Esophagus (tissue), 2 donors: ENCODE results near the gene FXYD4. TPM values are rescaled to one million over a fixed set of nuclear protein-coding genes. Genes with fewer than 3 reads are reported as not detected.

Experiments used
- H3K27ac ChIP-seq, 2 donors: one replicate each; pipeline ENCODE4 v1.5.1; 2013; ENCODE audit warnings: low read depth in 2 of 2, mild to moderate bottlenecking in 2 of 2, inconsistent platforms in 1 of 2, low read length in 1 of 2, moderate library complexity in 1 of 2
- H3K27me3 ChIP-seq, 2 donors: one replicate each; pipeline ENCODE4 v1.6.1; 2013; ENCODE audit warnings: low read length in 2 of 2, control low read depth in 1 of 2, mild to moderate bottlenecking in 1 of 2; ENCODE audit not compliant: insufficient read depth in 2 of 2, control insufficient read depth in 1 of 2
- H3K36me3 ChIP-seq, 2 donors: one replicate each; pipeline ENCODE4 v1.6.1; 2013; ENCODE audit warnings: low read length in 1 of 2; ENCODE audit not compliant: control insufficient read depth in 2 of 2, insufficient read depth in 2 of 2
- H3K4me1 ChIP-seq, 2 donors: one replicate each; pipeline ENCODE4 v1.6.1; 2013; ENCODE audit warnings: low read length in 1 of 2; ENCODE audit not compliant: control insufficient read depth in 2 of 2, insufficient read depth in 2 of 2
- H3K4me3 ChIP-seq, 2 donors: one replicate each; pipeline ENCODE4 v1.5.1; 2013; ENCODE audit warnings: low read length in 2 of 2, mild to moderate bottlenecking in 2 of 2, low read depth in 1 of 2, moderate library complexity in 1 of 2
- H3K9me3 ChIP-seq, 2 donors: one replicate each; pipeline ENCODE4 v1.6.1; 2013; ENCODE audit warnings: mild to moderate bottlenecking in 2 of 2, low read depth in 1 of 2, low read length in 1 of 2, moderate library complexity in 1 of 2; ENCODE audit not compliant: control insufficient read depth in 2 of 2, insufficient read depth in 1 of 2
- WGBS, 2 donors: extraction: QIAGEN DNeasy Blood & Tissue Kit; methylation state at CpG; one replicate each; pipeline ENCODE4 v1.1.7; 2013; 5-methylcytosine and 5-hydroxymethylcytosine counted together
- polyA plus RNA-seq, 2 donors: library from polyadenylated mRNA; stranded (reverse); fragments of 200-250 nt; gene quantifications; one replicate each; pipeline ENCODE4 v1.2.3, GENCODE V29; 2013
- donor health status: healthy with polysubstance abuse.
- donor health status: Bipolar disorder and iron deficiency.

Gene FXYD4
- polyA plus RNA-seq, 2 donors, result not detected

DNA sequence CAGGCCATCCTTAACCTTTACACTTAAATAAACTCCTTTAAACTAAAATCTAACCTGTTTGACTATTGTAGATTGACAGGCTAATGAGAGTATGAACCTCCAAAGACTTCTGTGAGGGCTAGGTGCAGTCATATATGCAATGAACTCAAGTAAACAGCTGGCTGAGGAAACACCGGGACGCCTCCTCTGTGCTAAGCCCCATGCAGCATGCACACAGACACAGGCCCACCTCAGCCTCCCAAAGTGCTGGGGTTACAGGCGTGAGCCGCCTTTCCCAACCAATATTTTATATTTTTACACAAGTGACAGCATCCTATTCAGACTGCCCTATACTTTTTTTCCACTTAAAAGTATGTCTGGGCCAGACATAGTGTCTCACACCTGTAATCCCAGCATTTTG lies 1.5 kb upstream of the FXYD4 start:
- no peak overlapping the region for H3K27ac ChIP-seq
- H3K9me3 ChIP-seq, result no peaks in the 10 kb centered on the region
- no peaks in the 10 kb centered on the region for H3K27me3 ChIP-seq
- H3K36me3 ChIP-seq, result no peaks in the 10 kb centered on the region
- H3K4me1 ChIP-seq, result no peaks in the 10 kb centered on the region
- no peak overlapping the region for H3K4me3 ChIP-seq
- WGBS, 2 donors, result 93 to 98% methylated on average over 4 of the region's 4 CpGs

DNA sequence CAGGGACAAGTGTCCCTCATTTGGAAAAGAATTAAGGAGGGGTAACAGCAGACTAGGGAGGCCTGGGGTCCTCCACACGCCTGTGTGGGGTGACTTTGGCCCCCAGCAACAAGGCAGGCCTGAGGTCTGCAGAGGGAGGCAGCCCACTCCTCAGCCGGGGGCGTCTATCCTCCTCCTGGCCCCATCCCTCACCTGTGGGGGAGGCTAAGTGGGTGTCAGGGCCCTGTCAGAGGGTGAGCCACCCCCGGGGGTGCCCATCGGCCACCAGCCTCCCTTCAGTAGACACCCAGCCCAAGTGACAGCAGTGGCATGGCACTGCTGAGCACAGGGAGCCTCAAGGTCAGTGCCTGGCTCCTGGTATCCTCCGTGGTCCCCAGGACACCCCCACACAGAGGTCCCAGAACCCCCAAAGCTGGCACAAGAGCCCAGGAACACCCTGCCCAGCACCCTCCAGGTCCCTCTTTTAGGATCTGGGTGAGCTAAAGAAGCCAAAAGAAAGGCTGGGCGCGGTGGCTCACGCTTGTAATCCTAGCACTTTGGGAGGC lies 693 bp upstream of the FXYD4 start:
- no peaks in the 10 kb centered on the region for H3K27me3 ChIP-seq
- H3K4me1 ChIP-seq, result no peaks in the 10 kb centered on the region
- H3K36me3 ChIP-seq, result no peaks in the 10 kb centered on the region
- H3K4me3 ChIP-seq, result no peak overlapping the region
- no peak overlapping the region for H3K27ac ChIP-seq
- WGBS, 2 donors, result 85 to 87% methylated on average over 9 of the region's 9 CpGs
- H3K9me3 ChIP-seq, result no peaks in the 10 kb centered on the region

DNA sequence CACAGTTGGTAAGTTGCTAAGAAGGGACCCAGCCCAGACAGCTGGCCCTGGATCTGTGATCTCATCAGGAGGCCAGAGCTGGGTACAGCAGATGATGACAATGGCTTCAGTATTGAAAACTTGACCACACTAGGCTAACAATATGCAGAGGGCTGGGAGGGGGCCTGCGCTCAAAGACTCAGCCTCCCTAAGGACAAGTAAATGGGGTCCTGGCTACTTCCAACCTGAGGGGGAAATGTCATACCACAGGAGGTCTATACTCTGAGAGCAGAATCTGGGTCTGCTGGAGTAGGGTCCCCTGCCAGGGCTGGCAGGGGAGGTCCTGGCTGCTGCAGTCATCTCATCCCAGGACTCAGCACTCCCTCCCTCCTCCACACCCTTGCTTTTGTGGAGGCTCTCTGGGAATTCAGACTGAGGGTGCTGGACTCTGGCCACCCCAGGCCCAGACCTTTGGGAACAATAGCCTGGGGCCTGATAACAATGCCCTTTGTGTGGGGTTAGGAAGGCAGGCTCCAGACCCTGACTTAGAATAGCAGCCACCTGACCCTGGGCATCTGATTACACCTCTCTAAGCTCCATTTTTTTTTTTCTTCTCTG lies 1.4 kb downstream of the FXYD4 start:
- H3K4me1 ChIP-seq, result no peaks in the 10 kb centered on the region
- no peaks in the 10 kb centered on the region for H3K9me3 ChIP-seq
- no peak overlapping the region for H3K27ac ChIP-seq
- 96 to 100% methylated on average over 1 of the region's 1 CpG for WGBS, 2 donors
- H3K36me3 ChIP-seq, result no peaks in the 10 kb centered on the region
- no peak overlapping the region for H3K4me3 ChIP-seq
- no peaks in the 10 kb centered on the region for H3K27me3 ChIP-seq

DNA sequence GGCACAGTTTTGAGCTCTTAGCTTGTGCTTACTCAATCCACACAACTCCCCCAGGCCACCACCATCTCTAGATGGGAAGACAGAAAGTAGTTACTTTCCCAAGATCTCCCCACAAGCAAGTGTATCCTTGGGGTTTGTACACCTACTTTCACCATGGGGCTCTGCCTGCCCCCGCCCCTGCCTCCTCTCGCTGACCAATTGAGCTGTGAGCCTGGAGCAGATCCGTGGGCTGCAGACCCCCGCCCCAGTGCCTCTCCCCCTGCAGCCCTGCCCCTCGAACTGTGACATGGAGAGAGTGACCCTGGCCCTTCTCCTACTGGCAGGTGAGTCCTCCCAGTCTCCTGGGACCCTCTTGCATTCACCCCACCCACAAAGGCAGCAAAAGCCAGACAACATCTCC lies 2.0 kb downstream of the FXYD4 start:
- no peak overlapping the region for H3K27ac ChIP-seq
- no peaks in the 10 kb centered on the region for H3K4me1 ChIP-seq
- no peaks in the 10 kb centered on the region for H3K27me3 ChIP-seq
- H3K9me3 ChIP-seq, result no peaks in the 10 kb centered on the region
- no peak overlapping the region for H3K4me3 ChIP-seq
- WGBS, 2 donors, result 74 to 88% methylated on average over 5 of the region's 5 CpGs
- no peaks in the 10 kb centered on the region for H3K36me3 ChIP-seq

DNA sequence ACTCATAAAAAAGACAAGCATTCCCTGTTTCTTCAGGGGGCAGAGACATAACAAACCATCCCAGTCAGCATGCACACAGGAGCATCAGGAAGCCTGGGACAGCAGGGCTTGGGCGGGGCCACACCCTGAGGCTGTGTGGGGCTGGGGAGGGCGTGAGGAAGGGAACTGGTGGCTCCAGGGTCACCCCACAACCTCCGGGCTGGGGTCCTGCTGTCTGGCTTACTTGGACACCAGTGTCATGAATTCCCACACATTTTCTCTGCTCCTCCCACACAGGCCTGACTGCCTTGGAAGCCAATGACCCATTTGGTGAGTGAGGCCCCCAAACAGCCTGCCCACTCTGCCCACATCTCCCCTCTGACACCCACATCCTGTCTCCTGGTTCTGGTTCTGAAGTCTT lies 2.8 kb downstream of the FXYD4 start:
- Histone ChIP-seq H3K4me1 (no peaks in the 10 kb centered on the region), H3K36me3 (no peaks in the 10 kb centered on the region), H3K4me3 (no peak overlapping the region), H3K9me3 (no peaks in the 10 kb centered on the region), H3K27ac (no peak overlapping the region), H3K27me3 (no peaks in the 10 kb centered on the region)
- WGBS, 2 donors, result 79 to 83% methylated on average over 3 of the region's 3 CpGs

DNA sequence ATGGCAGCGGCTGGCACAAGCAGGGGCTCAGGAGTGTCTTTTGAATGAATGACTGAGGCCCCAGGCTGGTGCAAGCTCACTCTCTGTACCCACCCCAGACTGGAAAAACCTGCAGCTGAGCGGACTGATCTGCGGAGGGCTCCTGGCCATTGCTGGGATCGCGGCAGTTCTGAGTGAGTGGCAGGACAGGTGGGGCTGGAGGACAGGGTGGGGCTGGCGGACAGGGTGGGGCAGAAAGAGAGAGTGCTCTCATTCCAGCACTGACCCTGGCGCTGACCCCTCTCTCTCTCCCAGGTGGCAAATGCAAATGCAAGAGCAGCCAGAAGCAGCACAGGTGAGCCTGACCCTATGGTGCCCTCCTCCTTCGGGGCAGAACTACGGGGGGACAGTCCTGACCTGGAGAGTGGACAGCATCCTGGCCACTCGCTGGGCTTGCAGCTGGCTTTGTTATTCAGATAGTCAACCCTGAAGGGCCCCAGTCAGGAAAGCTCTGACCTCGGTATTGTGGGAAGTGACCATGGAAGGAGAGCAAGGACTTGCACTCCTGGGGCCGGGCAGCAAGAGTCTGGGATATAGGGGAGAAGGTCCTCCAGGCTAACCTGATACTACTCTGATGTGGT lies 4.1 kb downstream of the FXYD4 start:
- H3K4me3 ChIP-seq, result no peak overlapping the region
- H3K27me3 ChIP-seq, result no peaks in the 10 kb centered on the region
- H3K36me3 ChIP-seq, result no peaks in the 10 kb centered on the region
- WGBS, 2 donors, result 72 to 77% methylated on average over 12 of the region's 12 CpGs
- H3K4me1 ChIP-seq, result no peaks in the 10 kb centered on the region
- H3K27ac ChIP-seq, result no peak overlapping the region
- no peaks in the 10 kb centered on the region for H3K9me3 ChIP-seq

DNA sequence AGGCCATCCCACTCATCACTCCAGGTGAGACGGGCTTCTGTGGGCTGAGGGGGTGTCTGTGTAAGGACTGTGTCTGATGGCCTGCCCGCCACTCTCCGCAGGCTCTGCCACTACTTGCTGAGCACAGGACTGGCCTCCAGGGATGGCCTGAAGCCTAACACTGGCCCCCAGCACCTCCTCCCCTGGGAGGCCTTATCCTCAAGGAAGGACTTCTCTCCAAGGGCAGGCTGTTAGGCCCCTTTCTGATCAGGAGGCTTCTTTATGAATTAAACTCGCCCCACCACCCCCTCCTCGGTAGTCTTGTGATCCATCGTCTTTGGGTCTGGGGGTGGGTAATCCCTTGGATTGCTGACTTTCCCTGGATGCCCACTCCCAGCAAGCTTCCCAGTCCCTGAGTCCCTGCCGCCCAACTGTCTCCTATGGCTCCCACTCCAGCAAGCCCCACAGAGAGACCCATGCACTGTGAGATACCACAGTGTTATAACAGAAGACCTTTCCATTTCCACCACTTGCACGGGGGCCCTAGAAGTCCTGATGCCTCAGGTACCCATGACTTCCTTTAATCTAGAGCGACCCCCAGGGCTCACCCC lies 4.7 kb downstream of the FXYD4 start:
- Histone ChIP-seq H3K27ac (no peak overlapping the region), H3K36me3 (no peaks in the 10 kb centered on the region), H3K4me1 (no peaks in the 10 kb centered on the region), H3K4me3 (no peak overlapping the region), H3K27me3 (no peaks in the 10 kb centered on the region), H3K9me3 (no peaks in the 10 kb centered on the region)
- 90 to 91% methylated on average over 9 of the region's 9 CpGs for WGBS, 2 donors

DNA sequence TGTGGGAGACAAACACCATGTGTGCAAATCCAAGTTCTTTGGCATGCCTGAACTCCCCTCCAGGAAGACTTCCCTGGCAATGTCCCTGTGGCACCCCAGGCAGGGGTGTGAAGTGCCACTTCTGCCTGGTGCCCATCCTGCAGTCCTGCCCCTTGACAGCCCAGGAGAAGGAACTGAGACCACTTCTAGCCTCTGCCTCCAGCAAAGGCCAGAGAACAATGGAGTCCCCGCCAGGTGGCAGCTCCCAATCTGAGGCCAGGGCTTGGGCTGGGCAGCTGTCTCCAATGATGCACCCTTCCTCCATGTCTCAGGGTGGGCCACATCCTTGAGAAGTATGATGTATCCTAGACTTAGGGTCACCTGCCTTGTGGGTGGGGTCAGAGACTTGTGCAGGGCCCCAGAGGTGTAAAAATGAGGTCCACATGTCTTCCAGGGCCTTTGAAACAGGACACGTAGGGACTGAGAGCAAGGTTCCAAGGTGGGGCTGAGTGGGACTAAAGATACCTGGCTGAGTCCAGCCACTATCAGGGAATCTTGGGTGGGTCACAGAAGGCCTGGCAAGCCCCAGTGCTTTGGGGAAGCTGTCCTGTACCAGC lies 5.5 kb downstream of the FXYD4 start:
- 47 to 68% methylated on average over 2 of the region's 2 CpGs for WGBS, 2 donors
- H3K4me1 ChIP-seq, result no peaks in the 10 kb centered on the region
- no peak overlapping the region for H3K4me3 ChIP-seq
- no peaks in the 10 kb centered on the region for H3K27me3 ChIP-seq
- no peak overlapping the region for H3K27ac ChIP-seq
- no peaks in the 10 kb centered on the region for H3K36me3 ChIP-seq
- H3K9me3 ChIP-seq, result no peaks in the 10 kb centered on the region

DNA sequence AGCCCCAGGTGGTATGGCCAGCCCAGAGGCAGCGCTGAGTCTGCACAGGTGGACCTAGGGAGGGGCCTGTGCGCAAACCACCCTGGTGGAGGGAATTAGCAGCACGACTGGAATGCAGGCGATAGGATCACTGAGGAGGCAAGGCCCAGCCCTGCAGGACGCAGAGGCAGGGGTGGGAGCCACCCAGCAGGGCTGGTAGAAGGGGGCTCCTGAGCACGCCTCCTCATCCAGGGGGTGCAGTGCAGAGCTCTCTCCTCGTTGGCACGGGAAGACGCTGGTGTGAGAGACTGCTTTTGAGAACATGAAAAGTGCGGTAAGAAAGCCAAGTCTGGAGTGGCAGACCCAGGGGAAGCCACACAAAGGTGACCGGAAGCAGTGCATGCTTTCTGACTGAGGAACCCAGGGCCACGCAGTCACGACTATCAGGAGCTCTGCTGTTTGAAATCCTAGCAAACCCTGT lies 6.0 kb downstream of the FXYD4 start:
- H3K27me3 ChIP-seq, result no peaks in the 10 kb centered on the region
- H3K4me1 ChIP-seq, result no peaks in the 10 kb centered on the region
- 76 to 77% methylated on average over 13 of the region's 13 CpGs for WGBS, 2 donors
- H3K36me3 ChIP-seq, result no peaks in the 10 kb centered on the region
- no peaks in the 10 kb centered on the region for H3K9me3 ChIP-seq
- H3K27ac ChIP-seq, result no peak overlapping the region
- H3K4me3 ChIP-seq, result no peak overlapping the region
